GM19468 (cell line): ENCODE results near the gene PDLIM4.

Source experiments
- ATAC-seq: cut with Tn5 transposase; IDR thresholded peaks from one replicate; pipeline ENCODE4 v1.9.1; 2021; ENCODE audit warnings: mild to moderate bottlenecking, moderate library complexity, moderate number of reproducible peaks; ENCODE audit not compliant: unreplicated experiment; ENCODE audit errors: extremely low read depth

PDLIM4 gene

DNA sequence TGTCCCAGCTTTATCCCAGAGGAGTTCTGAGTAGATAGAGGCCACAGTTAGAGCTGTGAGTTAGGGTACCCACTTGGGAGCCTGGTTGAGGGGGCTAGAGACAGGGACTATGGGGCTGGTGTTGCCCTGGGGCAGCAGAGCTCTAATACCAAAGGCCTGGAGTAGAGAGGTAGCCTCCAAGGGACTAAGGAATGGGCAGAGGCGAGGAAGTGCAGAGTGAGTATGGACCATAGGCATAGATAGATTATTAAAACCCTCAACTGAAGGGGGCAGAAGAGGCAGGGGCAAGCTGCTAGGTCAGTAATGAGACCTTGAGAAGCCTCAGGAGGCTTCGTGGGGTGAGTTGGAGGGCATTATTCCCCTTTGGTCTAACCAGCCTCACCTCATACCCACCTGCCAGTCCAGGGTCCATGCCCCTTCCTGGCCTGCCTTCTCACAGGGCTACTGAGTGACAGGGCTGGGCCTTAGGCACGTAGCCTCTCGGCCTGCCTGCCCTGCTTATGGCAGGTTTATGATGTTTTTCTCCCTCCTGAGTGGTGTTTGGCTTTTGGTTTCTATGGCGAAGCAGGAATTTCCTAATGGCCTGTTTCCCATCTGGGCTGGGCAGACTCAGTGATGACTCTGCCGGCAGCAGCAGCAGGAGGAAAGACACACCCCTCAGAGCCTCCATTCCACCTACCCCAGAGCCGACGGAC lies 8.0 kb downstream of the PDLIM4 start:
- no peak for ATAC-seq

DNA sequence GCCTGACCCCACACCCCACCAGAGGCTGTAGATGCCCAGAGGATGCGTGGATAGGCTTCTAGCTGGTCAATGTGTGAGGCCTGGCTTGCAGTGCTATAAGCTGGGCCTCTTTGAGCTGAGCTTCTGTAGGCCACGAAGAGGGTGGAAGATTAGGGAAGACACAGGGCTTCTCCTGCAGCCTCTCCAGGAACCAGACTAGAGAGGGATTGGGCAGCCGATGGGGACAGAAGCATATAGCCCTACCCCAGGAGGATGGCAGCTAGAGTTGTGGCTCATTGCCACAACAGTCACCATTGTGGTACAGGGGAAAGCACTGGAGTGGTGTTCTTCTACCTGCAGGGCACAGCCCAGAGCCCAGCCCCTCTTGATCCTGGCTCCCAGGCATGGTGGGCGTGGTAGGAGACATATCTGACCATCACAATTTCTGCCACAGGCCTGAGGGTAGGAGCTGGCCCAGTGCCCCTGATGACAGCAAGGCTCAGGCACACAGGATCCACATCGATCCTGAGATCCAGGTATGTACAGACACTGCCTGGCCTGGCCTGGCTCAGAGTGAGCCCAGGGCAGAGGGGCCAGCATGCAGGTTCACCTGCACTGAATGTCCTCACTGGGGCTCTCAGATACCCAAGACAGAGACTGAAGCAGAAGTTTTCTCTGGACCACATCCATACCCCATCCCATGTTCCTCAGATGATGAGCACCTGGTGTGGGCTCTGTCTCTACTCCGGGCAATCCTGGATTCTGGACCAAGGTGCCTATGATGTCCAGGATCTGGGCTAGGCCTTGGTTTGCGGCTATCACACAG lies 8.7 kb downstream of the PDLIM4 start:
- no peak for ATAC-seq

DNA sequence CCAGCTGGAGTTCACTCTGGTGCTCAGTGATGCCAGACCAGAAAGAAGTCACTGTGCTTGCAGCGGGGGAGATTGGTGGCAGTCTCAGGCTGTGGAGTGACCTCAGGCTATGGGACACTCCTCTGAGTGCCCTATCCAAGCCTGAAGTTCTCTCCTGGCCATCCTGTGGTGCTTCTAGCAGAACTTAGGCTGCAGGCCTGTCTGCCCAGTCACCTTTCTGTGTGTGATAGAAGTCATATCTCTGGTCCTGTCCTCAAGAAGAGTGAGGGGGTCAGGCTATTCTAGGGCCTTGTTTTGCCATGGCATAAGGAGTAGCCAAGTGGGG lies 9.3 kb downstream of the PDLIM4 start:
- no peak for ATAC-seq

DNA sequence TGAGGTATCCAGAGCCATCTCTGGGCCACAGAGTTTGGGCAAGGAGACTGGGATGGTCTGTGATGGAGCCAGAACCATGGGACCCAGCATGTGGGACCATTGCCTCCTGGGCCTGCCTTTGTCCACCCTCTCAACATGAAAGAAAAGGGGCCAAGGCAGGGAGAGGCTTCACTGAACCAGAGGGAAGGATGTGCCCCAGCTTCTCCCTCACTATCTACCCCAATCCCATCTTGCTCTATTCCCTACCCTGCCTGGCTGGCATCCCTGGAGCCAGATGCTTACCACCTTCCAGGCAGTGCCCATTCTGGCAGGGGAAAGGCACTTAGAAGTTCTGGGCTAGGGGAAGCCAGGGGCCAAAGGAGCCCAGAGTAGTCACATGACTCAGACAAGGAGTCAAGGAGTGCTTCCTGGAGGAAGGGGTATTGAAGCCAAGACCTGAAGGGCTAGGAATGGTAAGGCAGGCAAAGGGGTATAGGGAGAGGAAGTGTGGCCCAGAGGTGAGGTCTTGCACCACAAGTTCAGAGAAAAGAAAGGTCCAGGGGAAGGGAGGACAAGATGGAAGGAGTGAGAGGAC lies 9.8 kb downstream of the PDLIM4 start:
- no peak for ATAC-seq

DNA sequence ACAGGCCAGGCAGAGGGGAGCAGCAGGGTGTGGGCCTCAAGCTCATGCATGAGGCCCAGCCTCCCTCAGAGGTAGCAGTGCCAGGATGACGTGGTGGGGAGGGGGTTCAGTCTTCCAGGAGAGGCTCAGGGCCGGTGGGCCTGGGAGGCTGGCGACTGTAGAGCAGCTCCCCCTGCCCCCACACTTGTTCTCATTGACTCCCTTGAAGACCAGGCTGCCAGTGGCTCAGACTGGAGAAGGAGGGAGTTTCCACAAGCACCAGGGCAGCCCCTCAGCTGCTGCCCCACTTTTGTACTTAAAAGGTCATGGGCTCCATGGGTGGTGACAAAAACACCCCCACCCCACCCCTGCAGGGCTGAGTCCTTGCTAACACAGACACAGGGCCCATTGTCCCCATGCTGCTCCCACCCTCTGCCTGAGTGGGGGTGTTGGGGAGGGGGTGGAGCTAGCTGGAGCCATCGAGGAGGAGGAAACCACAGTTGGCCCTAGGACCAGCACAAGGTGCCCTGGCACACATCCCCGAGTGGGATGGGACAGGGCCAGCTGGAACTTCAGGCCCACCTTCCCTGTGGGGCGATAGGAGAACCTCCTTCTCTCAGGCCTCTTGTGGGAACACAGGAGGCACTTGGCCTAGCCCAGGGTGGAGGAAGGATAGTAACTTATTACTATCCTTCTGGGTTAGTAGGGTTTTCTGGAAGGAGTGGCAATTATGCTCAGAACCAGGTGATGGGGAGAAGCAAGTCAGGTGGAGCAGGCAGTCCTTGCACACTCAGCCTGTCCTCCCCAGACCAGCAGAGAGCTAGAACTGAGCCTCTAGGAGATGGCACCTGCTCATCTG lies 10.7 kb downstream of the PDLIM4 start:
- no peak for ATAC-seq

DNA sequence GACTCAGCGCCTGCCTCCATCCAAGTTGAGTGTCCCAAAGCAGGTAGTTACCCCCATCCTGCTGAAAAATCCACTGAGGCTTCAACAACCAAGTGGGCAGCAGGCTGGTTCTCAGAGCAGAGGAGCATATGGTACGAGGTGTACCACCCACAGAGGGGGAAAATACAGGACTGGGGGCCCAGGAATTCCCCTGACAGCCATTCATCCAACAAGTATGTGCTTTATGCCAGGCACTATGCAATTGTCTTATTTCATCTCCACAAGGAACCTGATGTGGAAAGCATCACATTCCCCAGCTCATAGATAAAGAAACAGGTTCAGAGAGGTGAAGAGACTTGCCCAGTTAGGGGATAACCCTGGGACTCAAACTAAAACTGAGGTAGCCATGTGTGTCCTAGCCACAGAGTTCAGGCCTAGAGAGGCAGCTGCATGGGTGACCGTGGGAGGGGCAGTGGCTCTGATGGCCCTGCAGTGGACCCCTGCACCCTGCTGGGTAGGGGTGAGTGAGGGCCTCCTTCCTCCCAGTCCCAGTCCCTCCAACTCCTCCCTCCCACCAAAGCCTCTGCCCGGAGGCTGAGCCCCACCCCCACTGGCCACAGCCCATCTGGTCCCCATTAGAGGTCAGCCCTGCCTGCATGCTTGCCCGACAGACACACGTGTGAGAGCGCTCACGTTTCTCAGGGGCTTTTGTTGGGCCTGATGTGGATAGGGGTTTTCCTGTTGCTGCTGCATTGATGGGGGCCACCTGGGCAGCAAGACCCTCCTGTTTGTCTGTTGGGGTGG lies 11.5 kb downstream of the PDLIM4 start:
- peak; percentile 65 for ATAC-seq

DNA sequence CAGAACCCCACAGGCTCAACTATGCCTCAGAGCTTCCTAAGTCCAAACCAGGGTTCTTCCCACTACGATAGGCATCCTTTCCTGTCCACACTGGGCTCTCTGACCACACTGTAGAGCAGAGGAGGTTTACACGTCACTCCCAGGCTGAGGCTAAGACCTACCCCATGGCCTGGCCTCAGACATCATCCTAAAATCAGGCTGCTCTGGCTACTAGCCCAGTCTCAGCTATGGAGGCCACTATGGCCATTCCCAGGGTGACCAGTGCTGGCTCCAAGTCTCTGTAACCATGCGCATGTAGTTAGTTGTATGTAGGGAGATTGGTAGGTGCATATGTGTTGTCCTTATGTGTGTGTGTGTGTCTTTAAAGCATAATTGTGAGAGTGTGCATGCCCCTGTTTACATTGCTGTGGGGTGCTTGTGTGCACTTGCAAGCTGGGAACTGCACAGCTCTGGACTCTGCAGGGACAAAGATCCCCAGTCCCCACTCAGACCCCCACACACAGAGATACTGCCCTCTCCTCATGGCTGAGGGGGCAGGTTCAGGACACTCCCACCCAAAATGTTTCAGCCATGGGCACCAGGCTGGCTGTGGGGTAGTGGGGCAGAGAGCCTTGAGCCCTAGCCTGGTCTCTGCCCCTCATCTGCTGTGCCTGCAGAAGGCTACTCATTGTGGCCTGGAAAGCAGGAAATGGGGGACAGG lies 12.3 kb downstream of the PDLIM4 start:
- no peak for ATAC-seq

DNA sequence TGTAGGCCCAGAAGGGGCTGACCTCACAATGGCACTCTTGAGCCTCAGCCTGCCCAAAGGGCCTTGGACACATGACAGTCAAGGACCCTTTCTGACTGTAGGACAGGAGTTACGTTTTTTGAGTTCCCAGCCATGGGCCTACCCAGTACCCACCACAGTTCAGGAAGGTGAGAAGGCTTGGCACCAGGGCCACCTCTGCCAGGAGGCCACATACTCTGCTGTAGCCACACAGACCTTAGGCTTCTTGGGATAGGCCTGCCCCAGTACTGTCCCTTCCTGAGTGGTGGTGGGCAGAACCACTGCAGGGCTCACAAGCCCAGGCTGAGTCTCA lies 12.8 kb downstream of the PDLIM4 start:
- ATAC-seq = no peak

DNA sequence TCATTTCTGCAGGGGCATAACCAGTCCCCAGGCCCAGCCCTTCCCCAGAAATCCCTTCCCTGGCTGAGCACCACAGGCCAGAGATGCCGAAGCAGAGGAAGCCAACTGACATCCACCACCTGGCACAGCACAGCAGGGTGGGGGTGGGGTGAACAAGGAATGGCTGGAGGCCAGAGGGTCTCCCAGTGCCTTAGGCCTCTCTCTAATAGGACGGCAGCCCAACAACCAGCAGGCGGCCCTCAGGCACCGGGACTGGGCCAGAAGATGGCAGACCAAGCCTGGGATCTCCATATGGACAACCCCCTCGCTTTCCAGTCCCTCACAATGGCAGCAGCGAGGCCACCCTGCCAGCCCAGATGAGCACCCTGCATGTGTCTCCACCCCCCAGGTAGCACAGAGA lies 13.2 kb downstream of the PDLIM4 start:
- ATAC-seq = no peak

DNA sequence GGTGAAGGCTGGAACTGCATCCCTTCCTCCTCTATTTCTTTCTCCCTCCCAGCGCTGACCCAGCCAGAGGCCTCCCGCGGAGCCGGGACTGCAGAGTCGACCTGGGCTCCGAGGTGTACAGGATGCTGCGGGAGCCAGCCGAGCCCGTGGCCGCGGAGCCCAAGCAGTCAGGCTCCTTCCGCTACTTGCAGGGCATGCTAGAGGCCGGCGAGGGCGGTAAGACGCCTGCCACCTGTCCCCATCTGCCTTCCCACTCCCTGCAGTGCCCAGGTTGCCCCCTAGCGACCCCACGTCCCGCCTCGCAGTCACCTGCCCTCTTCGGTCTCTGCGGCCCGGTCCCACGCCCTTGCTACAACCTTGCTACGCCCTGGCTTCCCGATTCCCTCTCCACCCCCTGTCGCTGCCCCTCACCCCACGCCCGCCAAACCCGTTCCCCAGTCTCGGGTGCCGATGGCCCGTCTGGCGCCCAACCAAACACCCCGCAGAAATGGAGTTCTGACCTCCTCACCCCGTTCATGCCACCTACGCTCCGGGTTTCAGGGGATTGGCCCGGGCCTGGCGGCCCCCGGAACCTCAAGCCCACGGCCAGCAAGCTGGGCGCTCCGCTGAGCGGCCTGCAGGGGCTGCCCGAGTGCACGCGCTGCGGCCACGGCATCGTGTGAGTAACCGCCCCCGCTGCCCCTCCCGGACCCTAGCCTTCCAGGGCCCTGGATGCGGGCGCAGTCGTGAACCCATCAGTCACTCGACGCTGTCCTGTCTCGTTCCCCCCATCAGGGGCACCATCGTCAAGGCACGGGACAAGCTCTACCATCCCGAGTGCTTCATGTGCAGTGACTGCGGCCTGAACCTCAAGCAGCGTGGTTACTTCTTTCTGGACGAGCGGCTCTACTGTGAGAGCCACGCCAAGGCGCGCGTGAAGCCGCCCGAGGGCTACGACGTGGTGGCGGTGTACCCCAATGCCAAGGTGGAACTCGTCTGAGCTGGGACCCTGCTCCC lies 14.1 kb downstream of the PDLIM4 start:
- no peak for ATAC-seq

DNA sequence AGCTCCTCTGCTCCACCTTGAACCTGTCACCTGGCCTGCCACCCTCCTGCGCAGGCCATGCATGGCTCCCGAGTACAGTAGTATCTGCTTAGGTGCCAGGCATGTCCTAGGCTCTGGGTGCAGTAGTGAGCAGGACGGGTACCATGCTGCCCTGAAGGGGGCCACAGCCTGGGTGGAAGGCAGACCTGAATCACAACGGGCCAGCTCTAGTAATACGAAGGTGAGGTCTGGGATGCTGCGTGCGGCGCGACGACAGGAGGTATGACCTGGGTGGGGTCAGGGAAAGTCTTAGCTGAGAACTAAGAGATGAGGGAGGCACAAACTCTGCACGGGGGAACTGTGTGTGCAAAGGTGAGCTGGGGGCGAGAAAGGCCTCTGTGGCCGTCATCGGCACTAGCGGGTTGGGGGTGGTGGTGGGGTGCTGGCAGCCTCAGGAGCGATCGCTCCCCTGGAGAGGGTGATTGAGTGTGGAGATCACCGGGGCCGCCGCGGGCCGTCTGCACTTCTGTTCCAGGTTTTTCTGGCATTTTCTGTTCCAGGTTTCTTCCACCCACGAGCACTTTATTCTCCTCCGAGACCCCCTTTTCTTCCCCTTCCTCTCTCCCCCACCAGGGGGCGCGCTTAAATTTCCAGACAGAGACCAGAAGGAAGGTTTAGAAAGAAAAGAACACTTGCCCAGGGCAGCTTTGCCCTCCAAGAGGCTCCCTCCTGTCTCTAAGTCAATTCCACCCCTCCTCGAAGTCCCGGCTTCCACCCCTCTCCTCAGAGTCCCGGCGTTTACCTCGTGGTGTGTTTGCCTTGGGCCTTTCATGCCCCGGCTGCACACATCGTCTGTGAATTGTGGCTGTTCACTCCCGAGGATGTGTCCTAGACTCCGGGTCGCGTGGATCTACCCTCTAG lies 15.1 kb downstream of the PDLIM4 start:
- ATAC-seq = no peak

DNA sequence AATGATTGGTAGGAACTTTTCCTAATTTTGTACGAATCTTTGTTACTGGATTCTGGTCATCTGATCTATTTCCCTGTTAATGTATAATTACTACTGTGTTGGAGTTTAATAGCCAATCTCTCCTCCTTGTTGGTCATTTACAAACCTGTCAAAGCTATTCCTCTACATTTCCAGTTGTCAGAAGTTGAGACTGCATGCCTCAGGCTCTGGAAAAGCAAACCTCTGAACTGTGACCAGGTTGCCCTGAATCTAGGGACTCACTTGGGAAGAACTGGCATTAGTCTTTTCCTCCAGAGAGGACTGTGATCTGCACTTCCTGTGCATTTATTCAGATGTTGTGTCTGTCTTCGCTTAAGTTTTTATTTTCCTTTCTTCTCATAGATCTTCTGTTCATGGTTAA lies 16.1 kb downstream of the PDLIM4 start:
- ATAC-seq = no peak

DNA sequence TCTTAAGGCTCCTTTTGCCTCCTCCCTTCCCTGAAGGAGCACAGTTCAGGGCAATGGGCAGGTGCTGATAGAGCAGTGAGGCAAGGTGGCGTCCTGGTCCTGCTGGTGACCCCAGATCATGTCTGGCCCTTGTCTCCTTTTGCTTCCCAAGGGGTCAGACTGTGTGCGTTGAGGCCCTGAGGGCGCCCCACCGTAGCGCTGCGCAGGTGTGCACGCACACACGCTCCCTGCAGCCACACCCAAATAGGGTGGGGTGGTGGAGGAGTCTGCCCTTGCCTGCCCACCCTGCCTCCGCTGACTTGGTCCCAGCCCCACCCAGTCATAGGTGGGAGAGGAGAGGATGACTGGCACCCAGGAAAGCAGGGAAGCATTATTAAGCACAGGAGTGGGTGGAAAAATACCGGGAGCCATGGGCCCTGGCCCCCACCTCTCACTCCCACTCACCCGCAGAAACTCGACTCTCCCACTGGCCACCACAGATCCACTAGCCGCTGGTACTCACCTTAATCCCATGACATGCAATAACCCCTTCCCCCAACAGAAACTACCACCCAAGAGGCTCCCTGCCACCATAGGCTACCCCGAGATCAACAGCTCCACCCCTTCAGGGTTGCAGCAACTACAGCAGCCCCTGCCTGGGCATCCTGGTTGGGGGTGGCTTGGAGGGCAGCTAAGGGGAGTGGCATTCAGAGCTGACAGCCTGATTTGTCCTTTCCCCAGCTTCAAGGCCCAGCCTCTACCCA lies 16.7 kb downstream of the PDLIM4 start:
- no peak for ATAC-seq

DNA sequence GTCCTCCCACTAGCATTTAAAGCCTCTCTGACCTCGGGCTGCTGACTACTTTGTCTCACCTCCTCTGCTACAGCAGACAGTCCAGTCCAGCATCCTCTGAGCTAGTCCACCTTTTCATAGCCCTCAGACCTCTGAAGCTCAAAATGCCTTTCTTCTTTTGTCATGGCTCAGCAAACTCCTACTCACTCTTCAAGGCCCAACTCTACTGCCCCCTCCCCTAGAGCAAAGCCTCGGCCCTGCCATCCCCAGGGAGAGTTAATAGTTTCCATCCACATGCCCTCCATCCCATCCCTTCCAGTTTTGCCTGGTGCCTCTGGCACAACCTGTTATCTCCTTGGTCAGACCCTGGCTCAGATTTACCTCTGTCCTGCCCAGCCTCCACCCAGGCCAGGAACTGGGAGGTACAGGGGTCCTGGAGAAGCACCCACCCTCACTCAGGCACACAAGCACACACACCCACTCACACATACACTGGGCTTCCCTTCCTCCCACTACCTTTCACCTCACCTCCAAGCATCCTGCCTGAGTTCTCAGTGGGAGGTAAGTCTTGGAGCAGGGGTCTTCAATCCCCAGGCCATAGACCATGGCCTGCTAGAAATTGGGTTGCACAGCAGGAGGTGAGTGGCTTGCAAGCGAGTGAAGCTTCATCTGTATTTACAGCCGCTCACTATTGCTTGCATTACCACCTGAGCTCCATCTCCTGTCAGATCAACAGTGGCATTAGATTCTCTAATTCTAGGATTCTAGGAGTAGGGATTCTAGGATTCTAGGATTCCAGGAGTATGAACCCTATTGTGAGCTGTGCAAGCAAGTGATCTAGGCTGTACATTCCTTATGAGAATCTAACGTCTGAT lies 18.1 kb downstream of the PDLIM4 start:
- ATAC-seq = no peak

DNA sequence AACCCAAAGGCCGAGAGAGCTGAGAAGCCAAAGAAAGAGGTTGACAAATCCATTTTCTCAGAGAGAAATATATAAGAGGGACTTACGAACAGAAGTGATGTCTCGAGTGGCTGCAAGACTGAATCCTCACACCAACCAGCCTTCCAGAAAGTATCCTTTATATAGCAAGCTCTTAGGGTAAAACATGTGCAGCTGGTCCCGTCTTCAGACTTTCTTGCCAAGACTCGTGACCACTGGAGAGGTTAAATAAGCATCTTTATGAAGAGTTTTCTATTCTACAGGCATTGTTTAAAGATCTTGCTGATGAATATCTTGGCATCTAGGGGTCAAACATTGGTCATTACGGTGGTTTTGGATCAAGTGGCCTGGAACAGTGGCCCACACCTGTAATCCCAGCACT lies 19.8 kb downstream of the PDLIM4 start:
- no peak for ATAC-seq
